AG10803 (cell line): ENCODE measurements around the gene TEX9.

Experiments
- DNase-seq: peaks from one replicate; pipeline ENCODE4 v3.0.0; 2010; ENCODE audit warnings: low read depth
- H3K4me3 ChIP-seq: 2 replicates; pipeline ENCODE4 v1.5.1; 2011; ENCODE audit warnings: mild to moderate bottlenecking, low read length, control low read depth
- TF ChIP-seq, protein P1 (sequence below): conservative IDR thresholded peaks from 2 replicates; pipeline ENCODE4 v1.5.1; 2011; ENCODE audit warnings: mild to moderate bottlenecking, low read length, control low read depth, inconsistent platforms

TEX9 gene

DNA sequence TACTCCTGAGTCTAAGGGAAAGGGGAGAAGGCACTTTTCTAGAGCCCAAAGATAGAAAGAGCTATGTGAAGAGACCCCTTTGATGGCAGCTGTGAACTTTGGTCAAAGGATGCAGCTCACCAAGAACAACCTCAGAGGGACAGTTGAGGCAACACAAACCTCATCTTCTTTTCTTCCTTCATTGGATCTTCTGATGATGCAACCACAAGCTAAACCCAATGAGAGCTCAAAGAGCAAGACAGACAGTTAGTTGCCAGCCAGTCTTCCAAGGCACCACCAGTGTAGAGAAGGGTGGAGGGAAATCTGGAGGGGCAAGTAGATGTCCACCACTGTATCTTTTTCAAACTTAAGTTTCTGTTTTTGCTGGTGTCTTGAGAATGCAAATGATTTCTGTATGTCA is 110.1 kb downstream of the TEX9 start:
- DNase-seq, result no peak
- TF ChIP-seq, protein P1, sequence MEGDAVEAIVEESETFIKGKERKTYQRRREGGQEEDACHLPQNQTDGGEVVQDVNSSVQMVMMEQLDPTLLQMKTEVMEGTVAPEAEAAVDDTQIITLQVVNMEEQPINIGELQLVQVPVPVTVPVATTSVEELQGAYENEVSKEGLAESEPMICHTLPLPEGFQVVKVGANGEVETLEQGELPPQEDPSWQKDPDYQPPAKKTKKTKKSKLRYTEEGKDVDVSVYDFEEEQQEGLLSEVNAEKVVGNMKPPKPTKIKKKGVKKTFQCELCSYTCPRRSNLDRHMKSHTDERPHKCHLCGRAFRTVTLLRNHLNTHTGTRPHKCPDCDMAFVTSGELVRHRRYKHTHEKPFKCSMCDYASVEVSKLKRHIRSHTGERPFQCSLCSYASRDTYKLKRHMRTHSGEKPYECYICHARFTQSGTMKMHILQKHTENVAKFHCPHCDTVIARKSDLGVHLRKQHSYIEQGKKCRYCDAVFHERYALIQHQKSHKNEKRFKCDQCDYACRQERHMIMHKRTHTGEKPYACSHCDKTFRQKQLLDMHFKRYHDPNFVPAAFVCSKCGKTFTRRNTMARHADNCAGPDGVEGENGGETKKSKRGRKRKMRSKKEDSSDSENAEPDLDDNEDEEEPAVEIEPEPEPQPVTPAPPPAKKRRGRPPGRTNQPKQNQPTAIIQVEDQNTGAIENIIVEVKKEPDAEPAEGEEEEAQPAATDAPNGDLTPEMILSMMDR, result no peak
- no peak overlapping the region for H3K4me3 ChIP-seq
